ENCODE results near the gene CMTR2.

- TF ChIP-seq POLR2A (IDR thresholded peaks at IDR 0.05; ENCODE audit: low read length) (no peak), GATA1 (IDR thresholded peaks at IDR 0.05; ENCODE audit: low read depth, low read length) (no peak)
Observed at GRCh38 chr16:71293919-71294318, 4.7 kb upstream of the CMTR2 start.

All from erythroblast (primary cell).